ENCODE measurements around the gene IP6K1. TPM values are rescaled to one million over a fixed set of nuclear protein-coding genes. Genes with fewer than 3 reads are reported as not detected.

The IP6K1 gene
- total RNA-seq, 1 donor from 2014 or later = 56.4 TPM

GRCh38 chr3:49707113-49707480, 79.2 kb downstream of the IP6K1 start:
- Mint-ChIP-seq H3K27me3 (ENCODE audit: unreplicated experiment) (peaks cover 9% of the 10 kb centered on the region), H3K36me3 (ENCODE audit: low read depth, unreplicated experiment) (peaks cover 7% of the 10 kb centered on the region), H3K4me1 (ENCODE audit: unreplicated experiment) (peaks cover 26% of the 10 kb centered on the region), H3K27ac (ENCODE audit: unreplicated experiment) (peak overlapping the region; percentile 58), H3K9me3 (ENCODE audit: unreplicated experiment) (no peaks in the 10 kb centered on the region), H3K4me3 (ENCODE audit: unreplicated experiment) (peak overlapping the region; percentile 72)
- DNase-seq (ENCODE audit: low spot score) = no peak
- no peak for TF ChIP-seq CTCF (IDR thresholded peaks at IDR 0.05; ENCODE audit: unreplicated experiment)

GRCh38 chr3:49706456-49707112, 79.8 kb downstream of the IP6K1 start:
- peaks cover 7% of the 10 kb centered on the region for H3K36me3 Mint-ChIP-seq (ENCODE audit: low read depth, unreplicated experiment)
- H3K9me3 Mint-ChIP-seq (ENCODE audit: unreplicated experiment) = no peaks in the 10 kb centered on the region
- peaks cover 9% of the 10 kb centered on the region for H3K27me3 Mint-ChIP-seq (ENCODE audit: unreplicated experiment)

GRCh38 chr3:49705390-49705960, 80.9 kb downstream of the IP6K1 start:
- Mint-ChIP-seq H3K27me3 (ENCODE audit: unreplicated experiment) (peaks cover 9% of the 10 kb centered on the region), H3K4me3 (ENCODE audit: unreplicated experiment) (no peak overlapping the region)

More at GRCh38 chr3:49706456-49707112, 79.8 kb downstream of the IP6K1 start:
- Mint-ChIP-seq H3K27ac (ENCODE audit: unreplicated experiment) (no peak overlapping the region), H3K4me1 (ENCODE audit: unreplicated experiment) (peaks cover 26% of the 10 kb centered on the region), H3K4me3 (ENCODE audit: unreplicated experiment) (no peak overlapping the region)
- no peak for DNase-seq (ENCODE audit: low spot score)
- TF ChIP-seq CTCF (IDR thresholded peaks at IDR 0.05; ENCODE audit: unreplicated experiment) = no peak

GRCh38 chr3:49704629-49705028, 81.7 kb downstream of the IP6K1 start:
- Mint-ChIP-seq H3K36me3 (ENCODE audit: low read depth, unreplicated experiment) (peaks cover 7% of the 10 kb centered on the region), H3K27ac (ENCODE audit: unreplicated experiment) (peak overlapping the region; percentile 74), H3K4me1 (ENCODE audit: unreplicated experiment) (peaks cover 26% of the 10 kb centered on the region), H3K9me3 (ENCODE audit: unreplicated experiment) (no peaks in the 10 kb centered on the region), H3K4me3 (ENCODE audit: unreplicated experiment) (no peak overlapping the region), H3K27me3 (ENCODE audit: unreplicated experiment) (peaks cover 9% of the 10 kb centered on the region)
- TF ChIP-seq CTCF (IDR thresholded peaks at IDR 0.05; ENCODE audit: unreplicated experiment) = no peak
- no peak for DNase-seq (ENCODE audit: low spot score)

More at GRCh38 chr3:49705390-49705960, 80.9 kb downstream of the IP6K1 start:
- TF ChIP-seq CTCF (IDR thresholded peaks at IDR 0.05; ENCODE audit: unreplicated experiment) = no peak
- no peak overlapping the region for H3K27ac Mint-ChIP-seq (ENCODE audit: unreplicated experiment)
- peaks cover 26% of the 10 kb centered on the region for H3K4me1 Mint-ChIP-seq (ENCODE audit: unreplicated experiment)
- no peak for DNase-seq (ENCODE audit: low spot score)
- no peaks in the 10 kb centered on the region for H3K9me3 Mint-ChIP-seq (ENCODE audit: unreplicated experiment)
- peaks cover 7% of the 10 kb centered on the region for H3K36me3 Mint-ChIP-seq (ENCODE audit: low read depth, unreplicated experiment)

GRCh38 chr3:49703956-49704355, 82.4 kb downstream of the IP6K1 start:
- DNase-seq (ENCODE audit: low spot score) = no peak
- peaks cover 9% of the 10 kb centered on the region for H3K27me3 Mint-ChIP-seq (ENCODE audit: unreplicated experiment)
- TF ChIP-seq CTCF (IDR thresholded peaks at IDR 0.05; ENCODE audit: unreplicated experiment) = no peak
- H3K27ac Mint-ChIP-seq (ENCODE audit: unreplicated experiment) = peak overlapping the region; percentile 74
- no peaks in the 10 kb centered on the region for H3K9me3 Mint-ChIP-seq (ENCODE audit: unreplicated experiment)
- peaks cover 26% of the 10 kb centered on the region for H3K4me1 Mint-ChIP-seq (ENCODE audit: unreplicated experiment)
- H3K36me3 Mint-ChIP-seq (ENCODE audit: low read depth, unreplicated experiment) = peaks cover 7% of the 10 kb centered on the region
- H3K4me3 Mint-ChIP-seq (ENCODE audit: unreplicated experiment) = peak overlapping the region; percentile 51
